GM23338 (cell line): Measurements from ENCODE around the gene ZDHHC5. TPM values are rescaled to one million over a fixed set of nuclear protein-coding genes. Genes with fewer than 3 reads are reported as not detected.

ENCODE experiments used
- ATAC-seq: fragments of 200-7000 bp; cut with Tn5 transposase; 3 replicates; pipeline ENCODE4 v1.9.1; 2020
- DNase-seq: peaks from one replicate; pipeline ENCODE4 v3.0.0-alpha.2; 2015; ENCODE audit warnings: low spot score
- H2AFZ ChIP-seq: fragments of 200-600 bp; sonication (generic); 2 replicates; pipeline ENCODE4 v1.8.0; 2016; ENCODE audit warnings: antibody characterized with exemption, mild to moderate bottlenecking, moderate library complexity
- H3F3A ChIP-seq: fragments of 200-600 bp; sonication (generic); replicated peaks from 2 replicates; pipeline ENCODE4 v1.8.0; 2017; ENCODE audit warnings: antibody characterized with exemption, mixed run types, low read depth
- H3K27ac ChIP-seq: fragments of 200-600 bp; sonication (generic); 2 replicates; pipeline ENCODE4 v1.6.1; 2016; ENCODE audit warnings: low read depth
- H3K27me3 ChIP-seq: fragments of 200-600 bp; sonication (generic); 2 replicates; pipeline ENCODE4 v1.8.0; 2016; ENCODE audit warnings: mild to moderate bottlenecking, mixed run types, moderate library complexity; ENCODE audit not compliant: insufficient read depth
- H3K36me3 ChIP-seq: fragments of 200-600 bp; sonication (generic); 2 replicates; pipeline ENCODE4 v1.8.0; 2016; ENCODE audit warnings: mild to moderate bottlenecking; ENCODE audit not compliant: insufficient read depth
- H3K4me1 ChIP-seq: fragments of 200-600 bp; sonication (generic); 2 replicates; pipeline ENCODE4 v1.8.0; 2016; ENCODE audit warnings: mild to moderate bottlenecking, moderate library complexity; ENCODE audit not compliant: insufficient read depth
- H3K4me2 ChIP-seq: fragments of 200-600 bp; sonication (generic); 2 replicates; pipeline ENCODE4 v1.7.1; 2017; ENCODE audit warnings: mixed run types
- H3K4me3 ChIP-seq: fragments of 200-600 bp; sonication (generic); 2 replicates; pipeline ENCODE4 v1.6.1; 2016; ENCODE audit warnings: mixed run types
- H3K79me2 ChIP-seq: fragments of 200-600 bp; sonication (generic); replicated peaks from 2 replicates; pipeline ENCODE4 v1.8.0; 2017; ENCODE audit warnings: mild to moderate bottlenecking; ENCODE audit not compliant: insufficient read depth
- H3K9me2 ChIP-seq: fragments of 200-600 bp; sonication (generic); 2 replicates; pipeline ENCODE4 v1.8.0; 2017; ENCODE audit not compliant: insufficient read depth
- H4K20me1 ChIP-seq: fragments of 200-600 bp; sonication (generic); replicated peaks from 2 replicates; pipeline ENCODE4 v1.8.0; 2017; ENCODE audit warnings: mild to moderate bottlenecking; ENCODE audit not compliant: insufficient read depth
- H3K27ac Mint-ChIP-seq: 2 replicates; pipeline ENCODE4 v1.8.0; 2020; ENCODE audit warnings: inconsistent platforms, mild to moderate bottlenecking, moderate library complexity, mixed read lengths
- H3K27me3 Mint-ChIP-seq: 3 replicates; pipeline ENCODE4 v1.8.0; 2022; ENCODE audit warnings: low read depth, mild to moderate bottlenecking, moderate library complexity, mixed read lengths, inconsistent platforms; ENCODE audit not compliant: insufficient read depth, poor library complexity
- H3K36me3 Mint-ChIP-seq: 3 replicates; pipeline ENCODE4 v1.8.0; 2021; ENCODE audit warnings: low read depth, mild to moderate bottlenecking, inconsistent platforms, moderate library complexity, mixed read lengths
- H3K4me1 Mint-ChIP-seq: 3 replicates; pipeline ENCODE4 v1.8.0; 2020; ENCODE audit warnings: mild to moderate bottlenecking, inconsistent platforms, mixed read lengths
- H3K4me3 Mint-ChIP-seq: 3 replicates; pipeline ENCODE4 v1.8.0; 2021; ENCODE audit warnings: moderate library complexity, mild to moderate bottlenecking, inconsistent platforms, mixed read lengths
- H3K9me3 Mint-ChIP-seq: 3 replicates; pipeline ENCODE4 v1.8.0; 2020; ENCODE audit warnings: moderate library complexity, mild to moderate bottlenecking, inconsistent platforms, mixed read lengths
- CREB1 ChIP-seq: fragments of 250-450 bp; sonication (Bioruptor Pico); IDR thresholded peaks from 2 replicates; pipeline ENCODE4 v1.5.0; 2020; ENCODE audit warnings: low read depth, mild to moderate bottlenecking, moderate library complexity
- CTCF ChIP-seq, 2 experiments: fragments of 200-600 bp in 1 of 2; sonication (generic) in 1 of 2; conservative IDR thresholded peaks; 2 replicates each; pipeline versions ENCODE4 v1.5.1 to v1.6.1; 2016 to 2017; ENCODE audit warnings: antibody characterized with exemption in 2 of 2, low read depth in 2 of 2, mild to moderate bottlenecking in 2 of 2, moderate library complexity in 1 of 2
- ETS1 ChIP-seq: IDR thresholded peaks from 2 replicates; pipeline ENCODE4 v1.6.1; 2016; ENCODE audit warnings: antibody characterized with exemption
- EZH2 ChIP-seq: fragments of 200-600 bp; sonication (generic); IDR thresholded peaks from one replicate; pipeline ENCODE4 v1.8.0; 2017; ENCODE audit warnings: antibody characterized with exemption, mild to moderate bottlenecking, low read depth; ENCODE audit not compliant: unreplicated experiment
- EZH2phosphoT487 ChIP-seq: fragments of 200-600 bp; sonication (generic); IDR thresholded peaks from one replicate; pipeline ENCODE4 v1.8.1; 2018; ENCODE audit warnings: antibody characterized with exemption; ENCODE audit not compliant: unreplicated experiment
- JUNB ChIP-seq: IDR thresholded peaks from one replicate; pipeline ENCODE4 v1.6.1; 2016; ENCODE audit warnings: antibody characterized with exemption; ENCODE audit not compliant: unreplicated experiment
- NANOG ChIP-seq: IDR thresholded peaks from 2 replicates; pipeline ENCODE4 v1.6.1; 2016; ENCODE audit warnings: antibody characterized with exemption, borderline replicate concordance
- POLR2AphosphoS5 ChIP-seq: IDR thresholded peaks from 2 replicates; pipeline ENCODE4 v1.6.1; 2016; ENCODE audit warnings: antibody characterized with exemption, low read depth
- REST ChIP-seq: IDR thresholded peaks from one replicate; pipeline ENCODE4 v1.6.1; 2018; ENCODE audit warnings: antibody characterized with exemption; ENCODE audit not compliant: unreplicated experiment
- STAT1 ChIP-seq: IDR thresholded peaks from one replicate; pipeline ENCODE4 v1.6.1; 2016; ENCODE audit warnings: antibody characterized with exemption; ENCODE audit not compliant: unreplicated experiment
- ZNF114 ChIP-seq: fragments of 250-450 bp; sonication (Bioruptor Pico); IDR thresholded peaks from 2 replicates; pipeline ENCODE4 v1.5.0; 2020; ENCODE audit warnings: mild to moderate bottlenecking, moderate library complexity
- ZNF331 ChIP-seq: fragments of 250-450 bp; sonication (Bioruptor Pico); IDR thresholded peaks from 2 replicates; pipeline ENCODE4 v1.5.0; 2020; ENCODE audit warnings: low read depth, mild to moderate bottlenecking, moderate library complexity
- ZNF462 ChIP-seq: fragments of 250-450 bp; sonication (Bioruptor Pico); IDR thresholded peaks from 2 replicates; pipeline ENCODE4 v1.5.0; 2020; ENCODE audit warnings: mild to moderate bottlenecking, moderate library complexity
- polyA plus RNA-seq: library from polyadenylated mRNA; unstranded; fragments of >200 nt; fragmentation: Nextera tagmentation; extraction: Ambion mirVana; gene quantifications from 2 replicates; pipeline ENCODE4 v1.2.1, GENCODE V29; 2016
- total RNA-seq: library from RNA; depleted of rRNA; stranded (reverse); fragments of >200 nt; shearing (Covaris generic); gene quantifications from 2 replicates; pipeline ENCODE4 v1.2.3, GENCODE V29; 2014

Gene ZDHHC5
- total and polyA plus RNA-seq, 2 experiments from 2014 or later, result 16.9 to 42.3 TPM

GRCh38 chr11:57704932-57705331 is 37.0 kb downstream of the ZDHHC5 start:
- peaks cover 16% of the 10 kb centered on the region for H3K36me3 ChIP-seq
- no peaks in the 10 kb centered on the region; the same call in 2 of the 3 replicates for H3K4me1 Mint-ChIP-seq
- H3F3A ChIP-seq, result peaks cover 17% of the 10 kb centered on the region
- H3K4me2 ChIP-seq, result no peak overlapping the region
- no peaks in the 10 kb centered on the region for H3K9me2 ChIP-seq
- H3K27ac ChIP-seq, result no peak overlapping the region
- H2AFZ ChIP-seq, result no peak overlapping the region
- H3K4me1 ChIP-seq, result no peaks in the 10 kb centered on the region
- H3K79me2 ChIP-seq, result peaks cover 20% of the 10 kb centered on the region
- H3K9me3 Mint-ChIP-seq, result no peaks in the 10 kb centered on the region
- TF ChIP-seq ETS1, result no peak
- TF ChIP-seq REST, result no peak
- no peak for TF ChIP-seq POLR2AphosphoS5
- TF ChIP-seq EZH2phosphoT487, result no peak
- no peak for TF ChIP-seq ZNF462 (CRISPR knock-in tag)
- TF ChIP-seq ZNF331, result no peak
- no peak for TF ChIP-seq JUNB
- TF ChIP-seq NANOG, result no peak
- no peak for TF ChIP-seq CREB1 (CRISPR knock-in tag)
- no peak for TF ChIP-seq CTCF (conservative IDR thresholded peaks at IDR 0.05; ENCODE audit: low read depth in 2 of 2)
- no peak for TF ChIP-seq EZH2
- no peak for TF ChIP-seq ZNF114
- TF ChIP-seq STAT1, result no peak
- no peak for ATAC-seq
- peaks cover 43% of the 10 kb centered on the region for H3K36me3 Mint-ChIP-seq
- peaks cover 5% of the 10 kb centered on the region for H3K27me3 Mint-ChIP-seq
- no peak overlapping the region for H3K4me3 ChIP-seq
- H4K20me1 ChIP-seq, result peaks cover 4% of the 10 kb centered on the region
- H3K27me3 ChIP-seq, result no peaks in the 10 kb centered on the region
- H3K4me3 Mint-ChIP-seq, result no peak overlapping the region
- no peak for DNase-seq
- H3K27ac Mint-ChIP-seq, result no peak overlapping the region
